Muscle layer of duodenum (tissue), 2 donors: ENCODE data around the gene UNC5A.

Experiments used
- H3K27ac ChIP-seq: one replicate; pipeline ENCODE4 v1.7.0; 2013; ENCODE audit warnings: mild to moderate bottlenecking, low read length
- H3K27me3 ChIP-seq: one replicate; pipeline ENCODE4 v1.7.0; 2013; ENCODE audit warnings: low read depth, mild to moderate bottlenecking, control low read depth, low read length
- H3K36me3 ChIP-seq, 2 donors: one replicate each; pipeline ENCODE4 v1.7.0; 2013; ENCODE audit warnings: low read length in 2 of 2, control low read depth in 1 of 2, mild to moderate bottlenecking in 1 of 2; ENCODE audit not compliant: insufficient read depth in 2 of 2, control insufficient read depth in 1 of 2
- H3K4me1 ChIP-seq, 2 donors: one replicate each; pipeline ENCODE4 v1.7.0; 2013; ENCODE audit warnings: low read length in 2 of 2, mild to moderate bottlenecking in 2 of 2, control low read depth in 1 of 2, moderate library complexity in 1 of 2; ENCODE audit not compliant: insufficient read depth in 2 of 2, control insufficient read depth in 1 of 2
- H3K4me3 ChIP-seq, 2 donors: one replicate each; pipeline ENCODE4 v1.7.0; 2013; ENCODE audit warnings: low read length in 2 of 2, low read depth in 1 of 2, mild to moderate bottlenecking in 1 of 2
- H3K9me3 ChIP-seq, 2 donors: one replicate each; pipeline ENCODE4 v1.7.0; 2013; ENCODE audit warnings: low read length in 2 of 2, control low read depth in 1 of 2, mild to moderate bottlenecking in 1 of 2; ENCODE audit not compliant: control insufficient read depth in 1 of 2
- donor health status: healthy.

The UNC5A gene

DNA sequence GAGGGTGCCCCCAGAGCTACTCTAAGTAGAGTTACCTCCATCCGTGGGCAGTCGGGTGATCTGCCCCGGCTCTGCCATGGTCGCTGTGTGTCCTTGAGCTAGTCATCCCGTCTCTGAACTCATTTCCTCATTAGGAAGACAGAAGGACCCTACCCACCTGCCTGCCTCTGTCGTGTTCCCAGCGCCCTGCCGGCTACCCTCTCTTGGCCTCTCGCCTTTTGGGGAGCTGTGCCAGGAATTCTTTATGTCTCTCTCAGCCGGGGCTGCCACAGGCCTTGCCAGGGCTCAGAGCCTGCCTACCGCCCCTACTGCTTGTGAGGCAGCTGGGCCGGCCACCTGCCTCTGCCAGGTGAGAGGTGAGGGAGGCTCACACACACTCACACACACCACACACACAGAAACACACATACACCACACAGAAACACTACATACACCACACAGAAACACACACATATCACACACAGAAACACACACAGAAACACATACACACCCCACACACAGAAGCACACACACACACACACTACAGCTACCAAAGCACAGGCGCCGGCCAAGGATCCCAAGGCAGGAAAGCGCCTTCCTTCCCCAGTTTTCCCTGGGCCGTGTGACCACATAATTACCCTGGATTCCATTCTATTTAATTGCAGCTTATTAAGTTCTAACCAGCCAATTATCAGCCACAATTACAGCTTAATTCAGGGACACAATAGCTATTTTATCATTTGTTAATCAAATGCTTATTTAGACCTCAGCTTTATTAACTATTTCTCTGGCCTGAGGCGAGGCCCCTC lies 41.7 kb downstream of the UNC5A start:
- Histone ChIP-seq H3K4me1 (no peaks in the 10 kb centered on the region), H3K27me3 (no peaks in the 10 kb centered on the region), H3K9me3 (no peaks in the 10 kb centered on the region), H3K4me3 (no peak overlapping the region), H3K27ac (no peak overlapping the region), H3K36me3 (no peaks in the 10 kb centered on the region)

GRCh38 chr5:176853151-176853778 lies 42.9 kb downstream of the UNC5A start:
- Histone ChIP-seq H3K27ac (no peak overlapping the region), H3K27me3 (no peaks in the 10 kb centered on the region), H3K9me3 (no peaks in the 10 kb centered on the region), H3K4me1 (no peaks in the 10 kb centered on the region), H3K4me3 (no peak overlapping the region), H3K36me3 (no peaks in the 10 kb centered on the region)

- Histone ChIP-seq H3K4me1 (no peaks in the 10 kb centered on the region), H3K9me3 (no peaks in the 10 kb centered on the region), H3K27me3 (no peaks in the 10 kb centered on the region), H3K36me3 (no peaks in the 10 kb centered on the region), H3K27ac (no peak overlapping the region), H3K4me3 (no peak overlapping the region)
Observed at GRCh38 chr5:176854164-176854563, 43.8 kb downstream of the UNC5A start.

GRCh38 chr5:176855598-176855997 lies 45.2 kb downstream of the UNC5A start:
- Histone ChIP-seq H3K27me3 (no peaks in the 10 kb centered on the region), H3K4me3 (no peak overlapping the region), H3K9me3 (no peaks in the 10 kb centered on the region), H3K27ac (no peak overlapping the region), H3K4me1 (no peaks in the 10 kb centered on the region), H3K36me3 (no peaks in the 10 kb centered on the region)

- no peak overlapping the region for H3K27ac ChIP-seq
- no peaks in the 10 kb centered on the region for H3K4me1 ChIP-seq
- H3K27me3 ChIP-seq: peaks cover under 1% of the 10 kb centered on the region
- H3K36me3 ChIP-seq: no peaks in the 10 kb centered on the region
- H3K9me3 ChIP-seq: no peaks in the 10 kb centered on the region
- no peak overlapping the region for H3K4me3 ChIP-seq
Observed at GRCh38 chr5:176856746-176857145, 46.4 kb downstream of the UNC5A start.

GRCh38 chr5:176857216-176857893 lies 47.0 kb downstream of the UNC5A start:
- H3K27me3 ChIP-seq: peaks cover 7% of the 10 kb centered on the region

GRCh38 chr5:176857894-176858273 lies 47.5 kb downstream of the UNC5A start:
- no peak overlapping the region for H3K27ac ChIP-seq
- no peaks in the 10 kb centered on the region for H3K4me1 ChIP-seq
- no peaks in the 10 kb centered on the region for H3K9me3 ChIP-seq
- H3K36me3 ChIP-seq: no peaks in the 10 kb centered on the region
- no peak overlapping the region for H3K4me3 ChIP-seq
- peaks cover 9% of the 10 kb centered on the region for H3K27me3 ChIP-seq

More at GRCh38 chr5:176857216-176857893, 47.0 kb downstream of the UNC5A start:
- Histone ChIP-seq H3K9me3 (no peaks in the 10 kb centered on the region), H3K4me1 (no peaks in the 10 kb centered on the region), H3K27ac (no peak overlapping the region), H3K4me3 (no peak overlapping the region), H3K36me3 (no peaks in the 10 kb centered on the region)

DNA sequence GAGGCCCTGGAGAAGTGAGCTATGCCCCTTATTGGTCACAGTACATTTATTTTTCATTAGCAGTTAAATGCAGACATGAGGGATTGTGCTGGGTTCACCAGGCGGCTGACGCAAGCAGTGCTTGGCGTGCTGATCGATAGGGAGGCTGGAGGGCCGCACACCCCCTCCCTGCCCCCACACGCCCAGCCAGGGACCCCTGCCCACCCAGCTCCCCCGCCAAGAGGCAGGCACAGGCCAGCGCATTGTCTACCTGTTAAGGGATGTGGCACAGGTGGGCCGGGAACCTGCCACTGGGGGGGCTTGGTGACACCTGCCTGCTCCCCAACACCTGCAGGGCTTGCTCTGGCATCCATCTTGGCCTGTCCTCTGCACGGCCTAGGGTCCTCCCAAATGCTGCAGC lies 49.6 kb downstream of the UNC5A start:
- Histone ChIP-seq H3K4me3 (no peak overlapping the region), H3K27ac (no peak overlapping the region), H3K4me1 (no peaks in the 10 kb centered on the region), H3K27me3 (peaks cover 9% of the 10 kb centered on the region), H3K9me3 (no peaks in the 10 kb centered on the region), H3K36me3 (no peaks in the 10 kb centered on the region)

- H3K4me3 ChIP-seq: no peak overlapping the region
- H3K36me3 ChIP-seq: no peaks in the 10 kb centered on the region
- no peaks in the 10 kb centered on the region for H3K4me1 ChIP-seq
- H3K9me3 ChIP-seq: no peaks in the 10 kb centered on the region
- H3K27ac ChIP-seq: no peak overlapping the region
- H3K27me3 ChIP-seq: peaks cover 9% of the 10 kb centered on the region
Observed at GRCh38 chr5:176860381-176860780, 50.0 kb downstream of the UNC5A start.

- no peaks in the 10 kb centered on the region for H3K36me3 ChIP-seq
- peaks cover 11% of the 10 kb centered on the region for H3K27me3 ChIP-seq
- H3K4me1 ChIP-seq: no peaks in the 10 kb centered on the region
- H3K4me3 ChIP-seq: no peak overlapping the region
- H3K27ac ChIP-seq: no peak overlapping the region
- no peaks in the 10 kb centered on the region for H3K9me3 ChIP-seq
Observed at GRCh38 chr5:176861276-176861675, 50.9 kb downstream of the UNC5A start.

DNA sequence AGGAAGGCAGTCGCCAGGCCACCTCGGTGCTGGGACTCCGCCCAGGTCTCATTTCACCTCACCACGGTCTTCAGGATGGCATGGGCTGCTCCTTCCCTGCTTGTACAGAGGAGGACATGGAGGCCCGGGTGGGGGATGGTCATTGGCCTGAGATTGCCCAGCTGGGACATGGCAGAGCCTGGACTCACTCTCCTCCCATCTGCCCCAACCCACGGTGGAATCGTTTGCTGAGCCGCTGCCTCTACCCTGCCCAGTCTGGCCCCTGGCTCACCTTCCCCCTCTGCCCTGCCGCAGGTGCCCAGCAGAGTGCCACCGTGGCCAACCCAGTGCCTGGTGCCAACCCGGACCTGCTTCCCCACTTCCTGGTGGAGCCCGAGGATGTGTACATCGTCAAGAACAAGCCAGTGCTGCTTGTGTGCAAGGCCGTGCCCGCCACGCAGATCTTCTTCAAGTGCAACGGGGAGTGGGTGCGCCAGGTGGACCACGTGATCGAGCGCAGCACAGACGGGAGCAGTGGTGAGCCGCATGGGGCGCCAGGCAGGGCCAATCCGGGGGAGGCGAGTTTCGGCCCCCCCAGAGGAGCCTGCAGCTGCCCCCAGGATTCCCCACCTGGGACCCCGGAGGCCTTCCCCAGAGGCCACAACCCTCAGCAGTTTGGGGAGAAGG lies 52.1 kb downstream of the UNC5A start:
- Histone ChIP-seq H3K4me3 (no peak overlapping the region), H3K4me1 (no peaks in the 10 kb centered on the region), H3K27ac (no peak overlapping the region), H3K27me3 (peaks cover 17% of the 10 kb centered on the region), H3K36me3 (no peaks in the 10 kb centered on the region), H3K9me3 (no peaks in the 10 kb centered on the region)
